HEK293 (cell line): ENCODE results near the gene COQ7.

Experiments
- CTCF ChIA-PET: fragments of 350-600 bp; formaldehyde crosslinking; extraction: SDS; loops from one replicate; lab custom pipeline; 2021; ENCODE audit warnings: antibody characterized with exemption; lab: Yijun Ruan, JAX
- POLR2A ChIA-PET: fragments of 300-600 bp; formaldehyde crosslinking; extraction: SDS; loops from one replicate; lab custom pipeline; 2020; ENCODE audit warnings: antibody characterized with exemption, inconsistent platforms; lab: Yijun Ruan, JAX
- H3K27ac ChIP-seq: fragments of 200-500 bp; sonication (Bioruptor generic); 2 replicates; pipeline ENCODE4 v1.5.1; 2014; ENCODE audit warnings: low read depth, low read length, control low read depth, inconsistent platforms; ENCODE audit errors: extremely low read depth
- H3K36me3 ChIP-seq, 2 experiments: fragments of 200-500 bp in 1 of 2; sonication (Bioruptor generic) in 1 of 2; 1 replicate in 1 of 2; 2 replicates in 1 of 2; pipeline ENCODE4 v1.5.1; 2014 to 2017; ENCODE audit warnings: inconsistent platforms in 2 of 2, low read length in 2 of 2; ENCODE audit not compliant: control insufficient read depth in 2 of 2, insufficient read depth in 1 of 2
- H3K4me1 ChIP-seq: fragments of 200-500 bp; sonication (Bioruptor generic); 2 replicates; pipeline ENCODE4 v1.5.1; 2014; ENCODE audit warnings: mild to moderate bottlenecking, low read length, inconsistent platforms; ENCODE audit not compliant: control insufficient read depth, insufficient read depth
- H3K4me3 ChIP-seq: 2 replicates; pipeline ENCODE4 v1.5.1; 2011; ENCODE audit warnings: low read depth, mild to moderate bottlenecking, control low read depth, low read length, moderate library complexity
- H3K9me3 ChIP-seq: fragments of 200-500 bp; sonication (Bioruptor generic); 2 replicates; pipeline ENCODE4 v1.5.1; 2014; ENCODE audit warnings: low read depth, low read length, inconsistent platforms; ENCODE audit not compliant: control insufficient read depth, insufficient read depth
- CTCF ChIP-seq: fragments of 450-650 bp; formaldehyde crosslinking; IDR thresholded peaks from 2 replicates; pipeline ENCODE4 v1.5.1; 2016; ENCODE audit warnings: missing biosample characterization, missing genetic modification characterization
- FEZF1 ChIP-seq: fragments of 450-650 bp; formaldehyde crosslinking; IDR thresholded peaks from 2 replicates; pipeline ENCODE4 v1.5.1; 2016; ENCODE audit warnings: missing biosample characterization, missing genetic modification characterization
- ZBTB7A ChIP-seq: fragments of 450-650 bp; formaldehyde crosslinking; IDR thresholded peaks from 2 replicates; pipeline ENCODE4 v1.5.1; 2016; ENCODE audit warnings: low read depth, missing biosample characterization, missing genetic modification characterization
- ZFP37 ChIP-seq: fragments of 450-650 bp; formaldehyde crosslinking; IDR thresholded peaks from 2 replicates; pipeline ENCODE4 v1.5.1; 2016; ENCODE audit warnings: missing biosample characterization, missing genetic modification characterization
- ZNF18 ChIP-seq: fragments of 450-650 bp; formaldehyde crosslinking; IDR thresholded peaks from 2 replicates; pipeline ENCODE4 v1.5.1; 2016; ENCODE audit warnings: missing biosample characterization, missing genetic modification characterization
- ZNF214 ChIP-seq: fragments of 450-650 bp; formaldehyde crosslinking; IDR thresholded peaks from 2 replicates; pipeline ENCODE4 v1.5.1; 2017; ENCODE audit warnings: missing biosample characterization, mild to moderate bottlenecking, missing genetic modification characterization, borderline replicate concordance
- ZNF585B ChIP-seq: fragments of 450-650 bp; formaldehyde crosslinking; IDR thresholded peaks from 2 replicates; pipeline ENCODE4 v1.5.1; 2016; ENCODE audit warnings: missing biosample characterization, missing genetic modification characterization
- ZNF623 ChIP-seq: fragments of 450-650 bp; formaldehyde crosslinking; IDR thresholded peaks from 2 replicates; pipeline ENCODE4 v1.5.1; 2016; ENCODE audit warnings: missing biosample characterization, missing genetic modification characterization
- ZNF624 ChIP-seq: fragments of 450-650 bp; formaldehyde crosslinking; IDR thresholded peaks from 2 replicates; pipeline ENCODE4 v1.5.1; 2017; ENCODE audit warnings: missing biosample characterization, missing genetic modification characterization
- ZNF704 ChIP-seq: fragments of 450-650 bp; formaldehyde crosslinking; IDR thresholded peaks from 2 replicates; pipeline ENCODE4 v1.5.1; 2016; ENCODE audit warnings: missing biosample characterization, missing genetic modification characterization
- ZNF768 ChIP-seq: fragments of 450-650 bp; formaldehyde crosslinking; IDR thresholded peaks from 2 replicates; pipeline ENCODE4 v1.5.1; 2018; ENCODE audit warnings: missing biosample characterization, mild to moderate bottlenecking, missing genetic modification characterization
- ZNF776 ChIP-seq: fragments of 450-650 bp; formaldehyde crosslinking; IDR thresholded peaks from 2 replicates; pipeline ENCODE4 v1.5.0; 2017; ENCODE audit warnings: missing biosample characterization, missing genetic modification characterization, borderline replicate concordance
- ZSCAN30 ChIP-seq: fragments of 450-650 bp; IDR thresholded peaks from 2 replicates; pipeline ENCODE4 v1.5.1; 2018; ENCODE audit warnings: missing biosample characterization, mild to moderate bottlenecking, missing genetic modification characterization, moderate library complexity
- TF ChIP-seq, protein P1 (sequence below): fragments of 450-650 bp; formaldehyde crosslinking; IDR thresholded peaks from 2 replicates; pipeline ENCODE4 v1.5.1; 2016; ENCODE audit warnings: missing biosample characterization, missing genetic modification characterization
- TF ChIP-seq, protein P2 (sequence below): fragments of 450-650 bp; formaldehyde crosslinking; IDR thresholded peaks from 2 replicates; pipeline ENCODE4 v1.5.1; 2016; ENCODE audit warnings: missing biosample characterization, missing genetic modification characterization
- TF ChIP-seq, protein P3 (sequence below): fragments of 450-650 bp; formaldehyde crosslinking; IDR thresholded peaks from 2 replicates; pipeline ENCODE4 v1.5.1; 2017; ENCODE audit warnings: missing biosample characterization, missing genetic modification characterization

Gene COQ7

GRCh38 chr16:19077879-19078278 is 10.5 kb downstream of the COQ7 start:
- CTCF ChIA-PET, result interaction anchor here (2.7 kb wide), 1 partner anchor 8 kb away, joined by 18 read pairs; no protein-coding TSS in a partner anchor
- POLR2A ChIA-PET, result no interaction called here

More at GRCh38 chr16:19077879-19078278, 10.5 kb downstream of the COQ7 start:
- H3K4me1 ChIP-seq, result no peaks in the 10 kb centered on the region
- no peaks in the 10 kb centered on the region for H3K9me3 ChIP-seq
- no peak overlapping the region for H3K27ac ChIP-seq
- TF ChIP-seq CTCF (no peak), ZSCAN30 (tag by site-specific recombination) (no peak), ZNF624 (no peak), ZNF585B (tag by site-specific recombination) (no peak), ZFP37 (tag by site-specific recombination) (no peak), ZNF768 (tag by site-specific recombination) (no peak), ZNF776 (tag by site-specific recombination) (no peak), ZNF704 (tag by site-specific recombination) (no peak), ZNF18 (tag by site-specific recombination) (no peak), ZNF623 (no peak), FEZF1 (no peak), ZNF214 (tag by site-specific recombination) (no peak), ZBTB7A (tag by site-specific recombination) (no peak)
- TF ChIP-seq, protein P1, sequence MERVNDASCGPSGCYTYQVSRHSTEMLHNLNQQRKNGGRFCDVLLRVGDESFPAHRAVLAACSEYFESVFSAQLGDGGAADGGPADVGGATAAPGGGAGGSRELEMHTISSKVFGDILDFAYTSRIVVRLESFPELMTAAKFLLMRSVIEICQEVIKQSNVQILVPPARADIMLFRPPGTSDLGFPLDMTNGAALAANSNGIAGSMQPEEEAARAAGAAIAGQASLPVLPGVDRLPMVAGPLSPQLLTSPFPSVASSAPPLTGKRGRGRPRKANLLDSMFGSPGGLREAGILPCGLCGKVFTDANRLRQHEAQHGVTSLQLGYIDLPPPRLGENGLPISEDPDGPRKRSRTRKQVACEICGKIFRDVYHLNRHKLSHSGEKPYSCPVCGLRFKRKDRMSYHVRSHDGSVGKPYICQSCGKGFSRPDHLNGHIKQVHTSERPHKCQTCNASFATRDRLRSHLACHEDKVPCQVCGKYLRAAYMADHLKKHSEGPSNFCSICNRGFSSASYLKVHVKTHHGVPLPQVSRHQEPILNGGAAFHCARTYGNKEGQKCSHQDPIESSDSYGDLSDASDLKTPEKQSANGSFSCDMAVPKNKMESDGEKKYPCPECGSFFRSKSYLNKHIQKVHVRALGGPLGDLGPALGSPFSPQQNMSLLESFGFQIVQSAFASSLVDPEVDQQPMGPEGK (tag by site-specific recombination), result no peak
- TF ChIP-seq, protein P2, sequence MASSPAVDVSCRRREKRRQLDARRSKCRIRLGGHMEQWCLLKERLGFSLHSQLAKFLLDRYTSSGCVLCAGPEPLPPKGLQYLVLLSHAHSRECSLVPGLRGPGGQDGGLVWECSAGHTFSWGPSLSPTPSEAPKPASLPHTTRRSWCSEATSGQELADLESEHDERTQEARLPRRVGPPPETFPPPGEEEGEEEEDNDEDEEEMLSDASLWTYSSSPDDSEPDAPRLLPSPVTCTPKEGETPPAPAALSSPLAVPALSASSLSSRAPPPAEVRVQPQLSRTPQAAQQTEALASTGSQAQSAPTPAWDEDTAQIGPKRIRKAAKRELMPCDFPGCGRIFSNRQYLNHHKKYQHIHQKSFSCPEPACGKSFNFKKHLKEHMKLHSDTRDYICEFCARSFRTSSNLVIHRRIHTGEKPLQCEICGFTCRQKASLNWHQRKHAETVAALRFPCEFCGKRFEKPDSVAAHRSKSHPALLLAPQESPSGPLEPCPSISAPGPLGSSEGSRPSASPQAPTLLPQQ (tag by site-specific recombination), result no peak
- TF ChIP-seq, protein P3, sequence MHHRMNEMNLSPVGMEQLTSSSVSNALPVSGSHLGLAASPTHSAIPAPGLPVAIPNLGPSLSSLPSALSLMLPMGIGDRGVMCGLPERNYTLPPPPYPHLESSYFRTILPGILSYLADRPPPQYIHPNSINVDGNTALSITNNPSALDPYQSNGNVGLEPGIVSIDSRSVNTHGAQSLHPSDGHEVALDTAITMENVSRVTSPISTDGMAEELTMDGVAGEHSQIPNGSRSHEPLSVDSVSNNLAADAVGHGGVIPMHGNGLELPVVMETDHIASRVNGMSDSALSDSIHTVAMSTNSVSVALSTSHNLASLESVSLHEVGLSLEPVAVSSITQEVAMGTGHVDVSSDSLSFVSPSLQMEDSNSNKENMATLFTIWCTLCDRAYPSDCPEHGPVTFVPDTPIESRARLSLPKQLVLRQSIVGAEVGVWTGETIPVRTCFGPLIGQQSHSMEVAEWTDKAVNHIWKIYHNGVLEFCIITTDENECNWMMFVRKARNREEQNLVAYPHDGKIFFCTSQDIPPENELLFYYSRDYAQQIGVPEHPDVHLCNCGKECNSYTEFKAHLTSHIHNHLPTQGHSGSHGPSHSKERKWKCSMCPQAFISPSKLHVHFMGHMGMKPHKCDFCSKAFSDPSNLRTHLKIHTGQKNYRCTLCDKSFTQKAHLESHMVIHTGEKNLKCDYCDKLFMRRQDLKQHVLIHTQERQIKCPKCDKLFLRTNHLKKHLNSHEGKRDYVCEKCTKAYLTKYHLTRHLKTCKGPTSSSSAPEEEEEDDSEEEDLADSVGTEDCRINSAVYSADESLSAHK, result no peak
- peaks cover 41 to 70% of the 10 kb centered on the region in 2 experiments for H3K36me3 ChIP-seq
- no peak overlapping the region for H3K4me3 ChIP-seq
